ENCODE data around the gene NELFCD.
"Not testable (repeated sequence)": the region's sequence is repeated elsewhere in the genome, so short reads cannot be mapped to it uniquely, and the experiment has no call there.

DNA sequence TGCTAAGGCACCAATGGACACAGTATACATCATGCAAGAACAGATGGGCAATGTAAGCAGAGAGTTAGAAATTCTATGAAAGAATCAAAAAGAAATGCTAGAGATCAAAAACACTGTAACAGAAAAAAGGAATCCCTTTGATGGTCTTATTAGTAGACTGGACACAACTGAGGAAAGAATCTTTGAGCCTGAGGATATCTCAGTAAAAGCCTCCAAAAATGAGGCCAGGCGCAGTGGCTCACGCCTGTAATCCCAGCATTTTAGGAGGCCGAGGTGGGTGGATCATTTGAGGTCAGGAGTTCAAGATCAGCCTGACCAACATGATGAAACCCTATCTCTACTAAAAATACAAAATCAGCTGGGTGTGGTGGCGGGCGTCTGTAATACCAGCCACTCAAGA lies 17.1 kb upstream of the NELFCD start:
- TF ChIP-seq, protein P1, sequence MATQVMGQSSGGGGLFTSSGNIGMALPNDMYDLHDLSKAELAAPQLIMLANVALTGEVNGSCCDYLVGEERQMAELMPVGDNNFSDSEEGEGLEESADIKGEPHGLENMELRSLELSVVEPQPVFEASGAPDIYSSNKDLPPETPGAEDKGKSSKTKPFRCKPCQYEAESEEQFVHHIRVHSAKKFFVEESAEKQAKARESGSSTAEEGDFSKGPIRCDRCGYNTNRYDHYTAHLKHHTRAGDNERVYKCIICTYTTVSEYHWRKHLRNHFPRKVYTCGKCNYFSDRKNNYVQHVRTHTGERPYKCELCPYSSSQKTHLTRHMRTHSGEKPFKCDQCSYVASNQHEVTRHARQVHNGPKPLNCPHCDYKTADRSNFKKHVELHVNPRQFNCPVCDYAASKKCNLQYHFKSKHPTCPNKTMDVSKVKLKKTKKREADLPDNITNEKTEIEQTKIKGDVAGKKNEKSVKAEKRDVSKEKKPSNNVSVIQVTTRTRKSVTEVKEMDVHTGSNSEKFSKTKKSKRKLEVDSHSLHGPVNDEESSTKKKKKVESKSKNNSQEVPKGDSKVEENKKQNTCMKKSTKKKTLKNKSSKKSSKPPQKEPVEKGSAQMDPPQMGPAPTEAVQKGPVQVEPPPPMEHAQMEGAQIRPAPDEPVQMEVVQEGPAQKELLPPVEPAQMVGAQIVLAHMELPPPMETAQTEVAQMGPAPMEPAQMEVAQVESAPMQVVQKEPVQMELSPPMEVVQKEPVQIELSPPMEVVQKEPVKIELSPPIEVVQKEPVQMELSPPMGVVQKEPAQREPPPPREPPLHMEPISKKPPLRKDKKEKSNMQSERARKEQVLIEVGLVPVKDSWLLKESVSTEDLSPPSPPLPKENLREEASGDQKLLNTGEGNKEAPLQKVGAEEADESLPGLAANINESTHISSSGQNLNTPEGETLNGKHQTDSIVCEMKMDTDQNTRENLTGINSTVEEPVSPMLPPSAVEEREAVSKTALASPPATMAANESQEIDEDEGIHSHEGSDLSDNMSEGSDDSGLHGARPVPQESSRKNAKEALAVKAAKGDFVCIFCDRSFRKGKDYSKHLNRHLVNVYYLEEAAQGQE (IDR thresholded peaks at IDR 0.05; ENCODE audit: insufficient replicate concordance, low read depth), result not testable (repeated sequence)
- TF ChIP-seq, protein P2, sequence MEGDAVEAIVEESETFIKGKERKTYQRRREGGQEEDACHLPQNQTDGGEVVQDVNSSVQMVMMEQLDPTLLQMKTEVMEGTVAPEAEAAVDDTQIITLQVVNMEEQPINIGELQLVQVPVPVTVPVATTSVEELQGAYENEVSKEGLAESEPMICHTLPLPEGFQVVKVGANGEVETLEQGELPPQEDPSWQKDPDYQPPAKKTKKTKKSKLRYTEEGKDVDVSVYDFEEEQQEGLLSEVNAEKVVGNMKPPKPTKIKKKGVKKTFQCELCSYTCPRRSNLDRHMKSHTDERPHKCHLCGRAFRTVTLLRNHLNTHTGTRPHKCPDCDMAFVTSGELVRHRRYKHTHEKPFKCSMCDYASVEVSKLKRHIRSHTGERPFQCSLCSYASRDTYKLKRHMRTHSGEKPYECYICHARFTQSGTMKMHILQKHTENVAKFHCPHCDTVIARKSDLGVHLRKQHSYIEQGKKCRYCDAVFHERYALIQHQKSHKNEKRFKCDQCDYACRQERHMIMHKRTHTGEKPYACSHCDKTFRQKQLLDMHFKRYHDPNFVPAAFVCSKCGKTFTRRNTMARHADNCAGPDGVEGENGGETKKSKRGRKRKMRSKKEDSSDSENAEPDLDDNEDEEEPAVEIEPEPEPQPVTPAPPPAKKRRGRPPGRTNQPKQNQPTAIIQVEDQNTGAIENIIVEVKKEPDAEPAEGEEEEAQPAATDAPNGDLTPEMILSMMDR (IDR thresholded peaks at IDR 0.05; ENCODE audit: insufficient read depth, low read length), result not testable (repeated sequence)
- TF ChIP-seq POLR2AphosphoS5, GABPA (IDR thresholded peaks at IDR 0.05; ENCODE audit: low read depth): not testable (repeated sequence)
